Chondrocyte (in vitro differentiated cells): Measurements from ENCODE around the gene HOTAIR. TPM values are rescaled to one million over a fixed set of nuclear protein-coding genes. Genes with fewer than 3 reads are reported as not detected.

ENCODE experiments used
- DNase-seq: peaks from one replicate; pipeline ENCODE4 v3.0.0; 2021; ENCODE audit warnings: mixed read lengths, low spot score
- H3K27ac Mint-ChIP-seq: one replicate; pipeline ENCODE4 v1.8.0; 2021; ENCODE audit warnings: mild to moderate bottlenecking, moderate library complexity, mixed read lengths; ENCODE audit not compliant: unreplicated experiment
- H3K27me3 Mint-ChIP-seq: 2 replicates; pipeline ENCODE4 v1.8.0; 2021; ENCODE audit warnings: low read depth, mixed read lengths
- H3K36me3 Mint-ChIP-seq: 2 replicates; pipeline ENCODE4 v1.8.0; 2021; ENCODE audit warnings: low read depth, mixed read lengths
- H3K4me1 Mint-ChIP-seq: 2 replicates; pipeline ENCODE4 v1.8.0; 2021; ENCODE audit warnings: low read depth, mild to moderate bottlenecking, mixed read lengths
- H3K4me3 Mint-ChIP-seq: one replicate; pipeline ENCODE4 v1.8.0; 2021; ENCODE audit warnings: mild to moderate bottlenecking, moderate library complexity, mixed read lengths; ENCODE audit not compliant: unreplicated experiment
- H3K9me3 Mint-ChIP-seq: 2 replicates; pipeline ENCODE4 v1.8.0; 2021; ENCODE audit warnings: low read depth, mixed read lengths
- CTCF ChIP-seq: fragments of 200-600 bp; sonication (generic); IDR thresholded peaks from 2 replicates; pipeline ENCODE4 v1.5.0; 2021; ENCODE audit warnings: antibody characterized with exemption, mild to moderate bottlenecking, moderate library complexity
- total RNA-seq: library from RNA; stranded (reverse); gene quantifications from 3 replicates; pipeline ENCODE4 v1.2.1, GENCODE V29; 2021

HOTAIR gene
- total RNA-seq, 1 donor from 2014 or later: not detected

GRCh38 chr12:53939141-53940108 is 35.3 kb downstream of the HOTAIR start:
- Mint-ChIP-seq H3K36me3 (no peaks in the 10 kb centered on the region), H3K9me3 (no peaks in the 10 kb centered on the region), H3K4me1 (peaks cover 6% of the 10 kb centered on the region), H3K4me3 (no peak overlapping the region), H3K27me3 (peaks cover 85% of the 10 kb centered on the region), H3K27ac (no peak overlapping the region)
- no peak for DNase-seq
- no peak for TF ChIP-seq CTCF

GRCh38 chr12:53938326-53939140 is 36.2 kb downstream of the HOTAIR start, which contains the start of gene HOXC13:
TSS of gene HOXC13 (plus strand) at chr12:53938831. CDS start at chr12:53938907, 76 bp downstream.
- no peaks in the 10 kb centered on the region for H3K9me3 Mint-ChIP-seq
- peaks cover 6% of the 10 kb centered on the region for H3K4me1 Mint-ChIP-seq
- H3K4me3 Mint-ChIP-seq: no peak within 1 kb of the TSS
- no peak for DNase-seq
- H3K36me3 Mint-ChIP-seq: no peaks in the 10 kb centered on the region
- H3K27ac Mint-ChIP-seq: no peak within 1 kb of the TSS
- TF ChIP-seq CTCF: no peak
- H3K27me3 Mint-ChIP-seq: peaks cover 85% of the 10 kb centered on the region

GRCh38 chr12:53937596-53938325 is 37.0 kb downstream of the HOTAIR start:
- DNase-seq: no peak
- no peak overlapping the region for H3K4me3 Mint-ChIP-seq
- peaks cover 87% of the 10 kb centered on the region for H3K27me3 Mint-ChIP-seq
- peaks cover 6% of the 10 kb centered on the region for H3K4me1 Mint-ChIP-seq
- no peak overlapping the region for H3K27ac Mint-ChIP-seq
- H3K36me3 Mint-ChIP-seq: no peaks in the 10 kb centered on the region
- TF ChIP-seq CTCF: no peak
- H3K9me3 Mint-ChIP-seq: no peaks in the 10 kb centered on the region

DNA sequence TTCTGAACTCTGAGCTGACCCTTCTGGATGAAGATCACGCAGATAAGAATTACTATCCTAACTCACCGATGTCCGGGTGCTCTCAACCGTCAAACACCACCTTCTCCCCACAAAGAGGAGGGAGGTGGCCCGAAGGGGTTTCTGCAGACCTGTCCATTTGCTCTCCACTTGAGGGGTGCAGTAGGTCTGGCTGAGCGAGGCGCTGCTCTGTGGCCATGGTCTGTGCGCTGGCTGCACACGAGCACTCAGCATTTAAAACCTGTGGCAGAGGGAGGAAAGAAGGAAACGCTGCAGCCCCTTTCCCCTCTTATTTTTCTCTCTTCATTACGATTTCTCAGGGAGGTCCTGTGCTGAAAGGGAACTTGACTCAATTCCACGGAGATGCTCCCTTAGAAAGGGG is 37.7 kb downstream of the HOTAIR start:
- no peak for DNase-seq
- Mint-ChIP-seq H3K9me3 (no peaks in the 10 kb centered on the region), H3K27me3 (peaks cover 88% of the 10 kb centered on the region), H3K4me1 (peaks cover 6% of the 10 kb centered on the region), H3K36me3 (no peaks in the 10 kb centered on the region), H3K4me3 (no peak overlapping the region), H3K27ac (no peak overlapping the region)
- no peak for TF ChIP-seq CTCF
